NOMO-1 treated with DMSO at 0.1 percent for 48 hours (cell line): ENCODE data around the gene OR52D1.

Source experiments
- DNase-seq: peaks from one replicate; lab custom pipeline; 2025; ENCODE audit not compliant: unreplicated experiment; lab: John Stamatoyannopoulos, UW

Gene OR52D1

GRCh38 chr11:5488385-5488784 is at the start of gene OR52D1:
Gene OR52D1, plus strand, starts transcription at chr11:5488685. Its CDS starts 22 bp downstream, at chr11:5488707.
- no peak for DNase-seq

- no peak for DNase-seq
These were observed 47.1 kb upstream of the OR52D1 start, which contains the start of gene OR51I1 for GRCh38 chr11:5441414-5441813. Gene OR51I1, minus strand, starts transcription at chr11:5441514. Its CDS starts 0 bp downstream, at chr11:5441514.

GRCh38 chr11:5443835-5444393 is 44.6 kb upstream of the OR52D1 start:
- no peak for DNase-seq

GRCh38 chr11:5449023-5449422 is 39.5 kb upstream of the OR52D1 start, which contains the start of gene OR51I2:
Gene OR51I2, plus strand, starts transcription at chr11:5449323. Its CDS starts 4,166 bp downstream, at chr11:5453489.
- no peak for DNase-seq

GRCh38 chr11:5449432-5449831 is 39.1 kb upstream of the OR52D1 start:
- no peak for DNase-seq

- no peak for DNase-seq
These were observed 27.4 kb upstream of the OR52D1 start for GRCh38 chr11:5460983-5461621.

- DNase-seq, result no peak
These were observed 21.0 kb upstream of the OR52D1 start for GRCh38 chr11:5467527-5467926.

GRCh38 chr11:5473921-5474320 is 14.6 kb upstream of the OR52D1 start:
- DNase-seq, result no peak

GRCh38 chr11:5476186-5476819 is 12.2 kb upstream of the OR52D1 start:
- DNase-seq, result peak; percentile 42

- no peak for DNase-seq
These were observed 2.5 kb upstream of the OR52D1 start for GRCh38 chr11:5486003-5486402.

- no peak for DNase-seq
These were observed 2.1 kb upstream of the OR52D1 start for GRCh38 chr11:5486421-5486820.

GRCh38 chr11:5488798-5489399 is 414 bp downstream of the OR52D1 start:
- no peak for DNase-seq

- DNase-seq, result no peak
These were observed 1.3 kb downstream of the OR52D1 start for GRCh38 chr11:5489576-5490357.

GRCh38 chr11:5499671-5500070 is 11.2 kb downstream of the OR52D1 start:
- no peak for DNase-seq

GRCh38 chr11:5500393-5500801 is 11.9 kb downstream of the OR52D1 start:
- no peak for DNase-seq

- DNase-seq, result no peak
These were observed 16.0 kb downstream of the OR52D1 start for GRCh38 chr11:5504403-5504921.

GRCh38 chr11:5505363-5506048 is 17.0 kb downstream of the OR52D1 start:
- no peak for DNase-seq

- DNase-seq, result no peak
These were observed 18.9 kb downstream of the OR52D1 start for GRCh38 chr11:5507177-5507932.

- no peak for DNase-seq
These were observed 19.4 kb downstream of the OR52D1 start for GRCh38 chr11:5507933-5508305.

- no peak for DNase-seq
These were observed 20.1 kb downstream of the OR52D1 start for GRCh38 chr11:5508605-5509004.
